GM18517 (cell line): ENCODE results near the gene MYO5C.

Experiments used
- ATAC-seq: cut with Tn5 transposase; IDR thresholded peaks from one replicate; pipeline ENCODE4 v1.9.1; 2021; ENCODE audit warnings: mild to moderate bottlenecking, moderate library complexity; ENCODE audit not compliant: unreplicated experiment

The MYO5C gene

GRCh38 chr15:52153900-52154895 is 141.4 kb downstream of the MYO5C start:
- no peak for ATAC-seq

DNA sequence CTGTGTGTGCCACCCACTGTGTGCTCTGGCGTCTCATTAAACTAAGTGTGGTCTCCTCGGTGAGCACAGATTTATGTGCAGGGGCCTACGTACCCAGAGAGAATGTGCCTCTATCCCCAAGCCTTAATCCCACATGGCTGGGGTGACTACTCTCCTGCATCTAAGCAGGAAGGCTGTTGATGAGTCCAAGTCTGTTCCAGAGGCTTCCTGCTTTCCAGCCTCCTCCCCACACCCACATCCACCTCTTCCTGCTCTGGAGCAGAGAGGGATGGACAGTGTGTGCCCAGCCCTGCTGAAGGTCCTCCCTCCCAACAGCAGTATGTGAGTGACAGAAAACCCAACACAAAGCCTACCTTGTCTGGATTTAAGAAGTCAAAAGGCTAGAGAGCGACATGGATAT is 144.3 kb downstream of the MYO5C start:
- no peak for ATAC-seq

DNA sequence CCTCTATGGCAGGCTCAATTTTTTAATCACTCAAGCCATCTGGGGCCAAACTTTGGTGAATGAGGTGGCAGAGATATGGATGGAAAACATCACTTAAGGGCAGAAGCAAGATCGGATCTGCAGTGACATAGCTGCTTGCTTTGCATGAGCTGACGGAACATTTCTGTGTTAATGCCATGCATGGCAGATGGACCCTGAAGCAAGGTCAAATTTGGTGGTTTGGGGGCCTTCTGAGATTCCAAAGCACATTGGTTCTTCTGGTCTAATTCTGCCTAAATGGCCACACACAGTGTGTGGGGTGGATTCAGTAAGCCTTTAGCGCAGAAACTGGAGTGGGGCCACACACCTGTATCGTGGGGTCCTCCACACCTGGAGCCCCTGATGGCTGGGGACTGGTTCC is 144.7 kb downstream of the MYO5C start:
- no peak for ATAC-seq

DNA sequence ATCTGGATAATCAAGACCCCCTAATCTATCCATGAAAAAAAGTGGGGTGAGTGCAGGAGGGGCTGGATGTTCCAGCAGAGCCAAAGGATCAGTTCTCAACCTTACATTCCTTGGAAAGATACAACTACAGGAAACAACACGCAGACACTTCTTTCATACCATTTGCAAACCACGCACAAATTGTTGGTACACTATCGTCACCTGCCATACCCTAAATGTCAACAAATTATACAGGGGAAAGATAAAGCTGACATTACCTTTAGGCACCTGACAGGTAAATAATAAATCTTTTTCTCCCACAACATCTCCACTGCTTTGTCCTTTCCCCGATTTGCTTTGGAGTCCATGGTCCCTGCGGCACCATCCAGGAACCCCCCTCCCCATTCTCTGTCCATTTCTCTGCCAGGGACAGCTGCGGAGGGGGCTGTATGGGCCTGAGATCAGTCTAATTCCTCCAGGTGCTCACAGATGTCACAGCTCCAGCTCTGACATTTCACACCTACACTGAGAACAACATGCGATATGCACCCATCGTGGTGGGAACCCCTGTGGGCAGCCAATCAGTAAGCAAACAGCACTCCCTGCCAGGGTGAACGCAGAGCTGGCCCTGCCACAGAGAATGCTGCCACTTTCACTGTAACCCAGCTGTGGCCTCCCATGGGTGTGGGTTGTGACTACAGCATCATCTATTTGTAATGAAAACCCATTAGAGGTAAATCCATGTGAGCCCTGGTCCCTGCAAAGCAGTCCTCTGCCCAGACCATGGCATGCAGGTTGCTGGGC is 145.4 kb downstream of the MYO5C start:
- ATAC-seq: no peak

- no peak for ATAC-seq
Measured at GRCh38 chr15:52148403-52148802, 147.2 kb downstream of the MYO5C start.

- ATAC-seq: no peak
Measured at GRCh38 chr15:52146776-52147175, 148.8 kb downstream of the MYO5C start.

DNA sequence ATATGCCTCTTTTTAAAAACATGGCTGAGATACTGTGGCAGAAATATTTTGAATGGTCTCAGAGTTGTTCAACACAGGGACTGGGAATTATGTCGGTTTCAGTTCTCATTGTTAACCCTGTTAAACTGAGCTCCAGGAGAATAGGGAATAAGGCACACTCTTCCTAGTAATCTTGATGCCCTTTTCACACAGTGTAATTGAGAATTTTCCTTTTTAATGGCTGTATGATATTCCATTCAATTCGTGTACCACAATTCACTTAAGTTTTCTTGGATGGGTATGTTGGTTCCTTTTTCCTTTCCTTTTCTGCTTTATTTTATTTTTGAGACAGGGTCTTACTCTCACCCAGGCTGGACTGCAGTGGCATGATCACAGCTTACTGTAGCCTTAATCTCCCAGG is 149.3 kb downstream of the MYO5C start:
- no peak for ATAC-seq

DNA sequence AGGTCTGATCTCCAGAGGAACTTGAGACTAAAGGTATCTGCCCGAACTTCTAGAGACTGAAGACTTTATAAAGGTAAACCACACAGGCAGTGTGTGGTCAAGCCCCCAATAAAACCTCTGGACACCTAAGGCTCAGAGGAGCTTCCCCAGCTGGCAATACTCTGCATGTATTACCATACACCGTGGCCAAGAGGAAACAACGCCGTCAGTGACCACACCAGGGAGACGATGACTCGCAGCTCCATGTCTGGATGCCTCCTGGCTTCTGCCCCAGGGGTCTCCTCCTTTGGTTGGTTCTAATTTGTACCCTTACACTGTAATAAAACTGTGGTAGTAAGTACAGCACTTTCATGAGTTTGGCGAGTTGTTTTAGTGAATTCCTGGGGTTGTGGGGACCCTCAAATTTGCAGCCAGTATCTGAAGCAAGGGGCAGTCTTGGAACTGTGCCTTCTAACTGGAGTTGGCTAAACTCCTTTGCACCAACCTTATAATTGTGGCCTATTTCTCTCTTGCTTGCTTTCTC is 150.9 kb downstream of the MYO5C start:
- no peak for ATAC-seq

DNA sequence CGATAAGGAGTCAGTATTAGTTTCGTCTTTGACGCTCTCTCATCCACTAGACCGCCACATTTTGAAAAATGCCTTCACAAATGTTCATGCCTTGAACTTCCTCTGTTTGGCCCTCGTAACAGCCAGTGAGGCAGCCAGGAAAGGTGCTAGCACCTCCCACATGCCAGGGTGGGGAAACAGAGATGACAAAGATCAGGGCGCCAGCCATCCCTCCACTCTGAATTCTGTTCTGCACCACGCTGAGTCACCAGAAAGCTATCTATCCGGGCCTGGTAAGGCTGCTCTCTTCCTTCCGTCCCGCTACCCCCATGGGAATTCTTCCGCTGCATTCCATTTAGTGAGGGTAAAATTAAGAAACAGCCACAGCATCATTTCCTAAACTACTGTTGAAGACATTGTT is 151.7 kb downstream of the MYO5C start:
- ATAC-seq: no peak
